Peyer's patch (tissue), 4 donors: Measurements from ENCODE around the gene ITSN1. TPM values are rescaled to one million over a fixed set of nuclear protein-coding genes. Genes with fewer than 3 reads are reported as not detected.

Experiments
- DNase-seq, 3 donors: peaks; one replicate each; pipeline ENCODE4 v3.0.0-alpha.2; 2017 to 2019
- H3K27ac ChIP-seq, 4 donors: fragments of 200-600 bp; sonication (generic); one replicate each; pipeline ENCODE4 v1.5.1; 2016 to 2019
- H3K27me3 ChIP-seq, 2 donors: fragments of 200-600 bp; sonication (generic); one replicate each; pipeline ENCODE4 v1.5.1; 2019
- H3K36me3 ChIP-seq, 3 donors: fragments of 200-600 bp; sonication (generic); one replicate each; pipeline ENCODE4 v1.5.1; 2016 to 2019
- H3K4me1 ChIP-seq, 4 donors: fragments of 200-600 bp; sonication (generic); one replicate each; pipeline ENCODE4 v1.5.1; 2016 to 2019
- H3K4me3 ChIP-seq, 4 donors: fragments of 200-600 bp; sonication (generic); 1 replicate in 3 of 4; 2 replicates in 1 of 4; pipeline ENCODE4 v1.5.1; 2016 to 2019; ENCODE audit warnings: mild to moderate bottlenecking in 1 of 4
- H3K9me3 ChIP-seq, 4 donors: fragments of 200-600 bp; sonication (generic); one replicate each; pipeline ENCODE4 v1.5.1; 2016 to 2019; ENCODE audit warnings: mild to moderate bottlenecking in 1 of 4
- CTCF ChIP-seq, 6 experiments: fragments of 450-650 bp in 4 of 6; fragments of 200-600 bp in 2 of 6; sonication (generic) in 1 of 6; IDR thresholded peaks; one replicate each; pipeline ENCODE4 v1.5.1; 2017 to 2019; ENCODE audit warnings: antibody characterized with exemption in 6 of 6, mild to moderate bottlenecking in 3 of 6, moderate library complexity in 1 of 6
- POLR2A ChIP-seq, 2 donors: fragments of 450-650 bp; IDR thresholded peaks; one replicate each; pipeline ENCODE4 v1.5.1; 2017; ENCODE audit warnings: antibody characterized with exemption in 2 of 2, mild to moderate bottlenecking in 2 of 2, moderate library complexity in 2 of 2
- total RNA-seq, 4 donors: library from RNA; depleted of rRNA; stranded (reverse); fragments of >200 nt; gene quantifications; one replicate each; pipeline ENCODE4 v1.1.0, GENCODE V29; 2016

ITSN1 gene
- total RNA-seq, 4 donors from 2014 or later: 41.0 to 56.9 (median 49.5) TPM

- Histone ChIP-seq H3K9me3 (no peaks in the 10 kb centered on the region), H3K27me3 (no peaks in the 10 kb centered on the region), H3K36me3 (no peaks in the 10 kb centered on the region), H3K4me3 (no peak overlapping the region), H3K4me1 (no peaks in the 10 kb centered on the region), H3K27ac (no peak overlapping the region)
- TF ChIP-seq CTCF (IDR thresholded peaks at IDR 0.05) (no peak), POLR2A (IDR thresholded peaks at IDR 0.05) (no peak)
- DNase-seq: no peak
Observed at GRCh38 chr21:33875026-33875695, 232.9 kb downstream of the ITSN1 start.

- H3K36me3 ChIP-seq: no peaks in the 10 kb centered on the region
- H3K27ac ChIP-seq: no peak overlapping the region
- DNase-seq: no peak
- H3K4me1 ChIP-seq: no peaks in the 10 kb centered on the region
- no peaks in the 10 kb centered on the region for H3K9me3 ChIP-seq
- TF ChIP-seq POLR2A (IDR thresholded peaks at IDR 0.05): no peak
- no peak for TF ChIP-seq CTCF (IDR thresholded peaks at IDR 0.05)
- no peak overlapping the region for H3K4me3 ChIP-seq
- H3K27me3 ChIP-seq: no peaks in the 10 kb centered on the region
Observed at GRCh38 chr21:33878824-33879223, 236.5 kb downstream of the ITSN1 start.

- no peak for DNase-seq
- H3K4me1 ChIP-seq: no peaks in the 10 kb centered on the region
- no peak overlapping the region for H3K4me3 ChIP-seq
- H3K36me3 ChIP-seq: no peaks in the 10 kb centered on the region
- TF ChIP-seq POLR2A (IDR thresholded peaks at IDR 0.05) (no peak), CTCF (IDR thresholded peaks at IDR 0.05) (no peak)
- no peak overlapping the region for H3K27ac ChIP-seq
- H3K9me3 ChIP-seq: no peaks in the 10 kb centered on the region
- H3K27me3 ChIP-seq: no peaks in the 10 kb centered on the region
Observed at GRCh38 chr21:33880626-33881025, 238.3 kb downstream of the ITSN1 start.

- Histone ChIP-seq H3K4me1 (no peaks in the 10 kb centered on the region), H3K27me3 (no peaks in the 10 kb centered on the region), H3K9me3 (no peaks in the 10 kb centered on the region), H3K27ac (no peak overlapping the region), H3K4me3 (no peak overlapping the region), H3K36me3 (no peaks in the 10 kb centered on the region)
- TF ChIP-seq CTCF (IDR thresholded peaks at IDR 0.05) (no peak), POLR2A (IDR thresholded peaks at IDR 0.05) (no peak)
- DNase-seq: no peak
Observed at GRCh38 chr21:33881689-33882440, 239.6 kb downstream of the ITSN1 start.

GRCh38 chr21:33883118-33883517 is 240.8 kb downstream of the ITSN1 start:
- no peaks in the 10 kb centered on the region for H3K36me3 ChIP-seq
- H3K4me1 ChIP-seq: no peaks in the 10 kb centered on the region
- H3K27ac ChIP-seq: no peak overlapping the region
- no peak overlapping the region for H3K4me3 ChIP-seq
- TF ChIP-seq CTCF (IDR thresholded peaks at IDR 0.05) (no peak), POLR2A (IDR thresholded peaks at IDR 0.05) (no peak)
- H3K27me3 ChIP-seq: no peaks in the 10 kb centered on the region
- DNase-seq: no peak
- H3K9me3 ChIP-seq: no peaks in the 10 kb centered on the region
